Measurements from ENCODE around the gene KCTD16.

- TF ChIP-seq, protein P1, sequence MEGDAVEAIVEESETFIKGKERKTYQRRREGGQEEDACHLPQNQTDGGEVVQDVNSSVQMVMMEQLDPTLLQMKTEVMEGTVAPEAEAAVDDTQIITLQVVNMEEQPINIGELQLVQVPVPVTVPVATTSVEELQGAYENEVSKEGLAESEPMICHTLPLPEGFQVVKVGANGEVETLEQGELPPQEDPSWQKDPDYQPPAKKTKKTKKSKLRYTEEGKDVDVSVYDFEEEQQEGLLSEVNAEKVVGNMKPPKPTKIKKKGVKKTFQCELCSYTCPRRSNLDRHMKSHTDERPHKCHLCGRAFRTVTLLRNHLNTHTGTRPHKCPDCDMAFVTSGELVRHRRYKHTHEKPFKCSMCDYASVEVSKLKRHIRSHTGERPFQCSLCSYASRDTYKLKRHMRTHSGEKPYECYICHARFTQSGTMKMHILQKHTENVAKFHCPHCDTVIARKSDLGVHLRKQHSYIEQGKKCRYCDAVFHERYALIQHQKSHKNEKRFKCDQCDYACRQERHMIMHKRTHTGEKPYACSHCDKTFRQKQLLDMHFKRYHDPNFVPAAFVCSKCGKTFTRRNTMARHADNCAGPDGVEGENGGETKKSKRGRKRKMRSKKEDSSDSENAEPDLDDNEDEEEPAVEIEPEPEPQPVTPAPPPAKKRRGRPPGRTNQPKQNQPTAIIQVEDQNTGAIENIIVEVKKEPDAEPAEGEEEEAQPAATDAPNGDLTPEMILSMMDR (IDR thresholded peaks at IDR 0.05): no peak
- TF ChIP-seq, protein P2, sequence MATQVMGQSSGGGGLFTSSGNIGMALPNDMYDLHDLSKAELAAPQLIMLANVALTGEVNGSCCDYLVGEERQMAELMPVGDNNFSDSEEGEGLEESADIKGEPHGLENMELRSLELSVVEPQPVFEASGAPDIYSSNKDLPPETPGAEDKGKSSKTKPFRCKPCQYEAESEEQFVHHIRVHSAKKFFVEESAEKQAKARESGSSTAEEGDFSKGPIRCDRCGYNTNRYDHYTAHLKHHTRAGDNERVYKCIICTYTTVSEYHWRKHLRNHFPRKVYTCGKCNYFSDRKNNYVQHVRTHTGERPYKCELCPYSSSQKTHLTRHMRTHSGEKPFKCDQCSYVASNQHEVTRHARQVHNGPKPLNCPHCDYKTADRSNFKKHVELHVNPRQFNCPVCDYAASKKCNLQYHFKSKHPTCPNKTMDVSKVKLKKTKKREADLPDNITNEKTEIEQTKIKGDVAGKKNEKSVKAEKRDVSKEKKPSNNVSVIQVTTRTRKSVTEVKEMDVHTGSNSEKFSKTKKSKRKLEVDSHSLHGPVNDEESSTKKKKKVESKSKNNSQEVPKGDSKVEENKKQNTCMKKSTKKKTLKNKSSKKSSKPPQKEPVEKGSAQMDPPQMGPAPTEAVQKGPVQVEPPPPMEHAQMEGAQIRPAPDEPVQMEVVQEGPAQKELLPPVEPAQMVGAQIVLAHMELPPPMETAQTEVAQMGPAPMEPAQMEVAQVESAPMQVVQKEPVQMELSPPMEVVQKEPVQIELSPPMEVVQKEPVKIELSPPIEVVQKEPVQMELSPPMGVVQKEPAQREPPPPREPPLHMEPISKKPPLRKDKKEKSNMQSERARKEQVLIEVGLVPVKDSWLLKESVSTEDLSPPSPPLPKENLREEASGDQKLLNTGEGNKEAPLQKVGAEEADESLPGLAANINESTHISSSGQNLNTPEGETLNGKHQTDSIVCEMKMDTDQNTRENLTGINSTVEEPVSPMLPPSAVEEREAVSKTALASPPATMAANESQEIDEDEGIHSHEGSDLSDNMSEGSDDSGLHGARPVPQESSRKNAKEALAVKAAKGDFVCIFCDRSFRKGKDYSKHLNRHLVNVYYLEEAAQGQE (IDR thresholded peaks at IDR 0.05; ENCODE audit: insufficient read depth in 1 of 2, low read depth in 2 of 2, low read length in 1 of 2): no peak
- TF ChIP-seq TCF7L2 (IDR thresholded peaks at IDR 0.05; ENCODE audit: low read depth, low read length): no peak
Measured at GRCh38 chr5:144460600-144460999, 289.9 kb downstream of the KCTD16 start.

Data from Panc1 (cell line).